AML-193 (cell line): ENCODE measurements around the gene KCNH6.

Experiments used
- DNase-seq, 2 experiments: peaks; one replicate each; lab custom pipeline; 2025; lab: John Stamatoyannopoulos, UW

The KCNH6 gene

GRCh38 chr17:63512896-63513644 is 10.1 kb upstream of the KCNH6 start:
- DNase-seq = no peak

- no peak for DNase-seq
Observed at GRCh38 chr17:63514477-63514876, 8.7 kb upstream of the KCNH6 start.

- DNase-seq = no peak
Observed at GRCh38 chr17:63514974-63515373, 8.2 kb upstream of the KCNH6 start.

- no peak for DNase-seq
Observed at GRCh38 chr17:63515426-63515825, 7.7 kb upstream of the KCNH6 start.

GRCh38 chr17:63516910-63517824 is 6.0 kb upstream of the KCNH6 start:
- no peak for DNase-seq

- DNase-seq = no peak
Observed at GRCh38 chr17:63517825-63518534, 5.2 kb upstream of the KCNH6 start.

- no peak for DNase-seq
Observed at GRCh38 chr17:63519116-63519881, 3.9 kb upstream of the KCNH6 start.

GRCh38 chr17:63519972-63520882 is 2.9 kb upstream of the KCNH6 start:
- DNase-seq = no peak

- DNase-seq = no peak
Observed at GRCh38 chr17:63524051-63524450, 893 bp downstream of the KCNH6 start.

GRCh38 chr17:63525190-63525946 is 2.2 kb downstream of the KCNH6 start:
- DNase-seq = no peak

GRCh38 chr17:63526861-63527260 is 3.7 kb downstream of the KCNH6 start:
- no peak for DNase-seq

- no peak for DNase-seq
Observed at GRCh38 chr17:63528183-63528582, 5.0 kb downstream of the KCNH6 start.

GRCh38 chr17:63529711-63530556 is 6.8 kb downstream of the KCNH6 start:
- DNase-seq = no peak

- DNase-seq = no peak
Observed at GRCh38 chr17:63530557-63531021, 7.4 kb downstream of the KCNH6 start.

GRCh38 chr17:63531022-63531965 is 8.1 kb downstream of the KCNH6 start:
- DNase-seq = no peak

GRCh38 chr17:63533433-63534077 is 10.4 kb downstream of the KCNH6 start:
- DNase-seq = no peak

GRCh38 chr17:63534078-63534570 is 11.0 kb downstream of the KCNH6 start:
- DNase-seq = no peak
